GM19468 (cell line): ENCODE measurements around the gene ELP6.
"Not testable (repeated sequence)": the region's sequence is repeated elsewhere in the genome, so short reads cannot be mapped to it uniquely, and the experiment has no call there.

Source experiments
- ATAC-seq: cut with Tn5 transposase; IDR thresholded peaks from one replicate; pipeline ENCODE4 v1.9.1; 2021; ENCODE audit warnings: mild to moderate bottlenecking, moderate library complexity, moderate number of reproducible peaks; ENCODE audit not compliant: unreplicated experiment; ENCODE audit errors: extremely low read depth

Gene ELP6

GRCh38 chr3:47515100-47515499 is 1.6 kb upstream of the ELP6 start:
- ATAC-seq, result no peak

- ATAC-seq, result no peak
Measured at GRCh38 chr3:47512416-47513124, 942 bp downstream of the ELP6 start.

GRCh38 chr3:47505267-47505666 is 8.2 kb downstream of the ELP6 start:
- ATAC-seq, result not testable (repeated sequence)

- no peak for ATAC-seq
Measured at GRCh38 chr3:47504113-47504512, 9.4 kb downstream of the ELP6 start.

GRCh38 chr3:47503033-47503432 is 10.5 kb downstream of the ELP6 start:
- no peak for ATAC-seq

- no peak for ATAC-seq
Measured at GRCh38 chr3:47496892-47497291, 16.6 kb downstream of the ELP6 start.

- no peak for ATAC-seq
Measured at GRCh38 chr3:47495886-47496285, 17.6 kb downstream of the ELP6 start.

- no peak for ATAC-seq
Measured at GRCh38 chr3:47495111-47495510, 18.4 kb downstream of the ELP6 start.

GRCh38 chr3:47491777-47492176 is 21.7 kb downstream of the ELP6 start:
- no peak for ATAC-seq

GRCh38 chr3:47491186-47491585 is 22.3 kb downstream of the ELP6 start:
- ATAC-seq, result no peak

GRCh38 chr3:47487265-47487664 is 26.2 kb downstream of the ELP6 start:
- no peak for ATAC-seq

- ATAC-seq, result no peak
Measured at GRCh38 chr3:47485812-47486211, 27.7 kb downstream of the ELP6 start.

- ATAC-seq, result no peak
Measured at GRCh38 chr3:47482366-47482765, 31.1 kb downstream of the ELP6 start.

- ATAC-seq, result not testable (repeated sequence)
Measured at GRCh38 chr3:47481763-47482162, 31.7 kb downstream of the ELP6 start.

GRCh38 chr3:47480267-47480666 is 33.2 kb downstream of the ELP6 start:
- not testable (repeated sequence) for ATAC-seq

GRCh38 chr3:47479826-47480160 is 33.7 kb downstream of the ELP6 start:
- ATAC-seq, result no peak

- no peak for ATAC-seq
Measured at GRCh38 chr3:47478022-47478421, 35.5 kb downstream of the ELP6 start.

- ATAC-seq, result no peak
Measured at GRCh38 chr3:47476644-47477199, 36.8 kb downstream of the ELP6 start.

- ATAC-seq, result no peak
Measured at GRCh38 chr3:47476330-47476626, 37.2 kb downstream of the ELP6 start.

- ATAC-seq, result peak; percentile 88
Measured at GRCh38 chr3:47475570-47476329, 37.8 kb downstream of the ELP6 start, which contains the start of gene SCAP. Gene SCAP (minus strand): TSS chr3:47475941. CDS start chr3:47442993, 32,948 bp downstream.

- no peak for ATAC-seq
Measured at GRCh38 chr3:47475029-47475569, 38.4 kb downstream of the ELP6 start.
